ENCODE results near the gene NR2C2AP.

NR2C2AP gene

DNA sequence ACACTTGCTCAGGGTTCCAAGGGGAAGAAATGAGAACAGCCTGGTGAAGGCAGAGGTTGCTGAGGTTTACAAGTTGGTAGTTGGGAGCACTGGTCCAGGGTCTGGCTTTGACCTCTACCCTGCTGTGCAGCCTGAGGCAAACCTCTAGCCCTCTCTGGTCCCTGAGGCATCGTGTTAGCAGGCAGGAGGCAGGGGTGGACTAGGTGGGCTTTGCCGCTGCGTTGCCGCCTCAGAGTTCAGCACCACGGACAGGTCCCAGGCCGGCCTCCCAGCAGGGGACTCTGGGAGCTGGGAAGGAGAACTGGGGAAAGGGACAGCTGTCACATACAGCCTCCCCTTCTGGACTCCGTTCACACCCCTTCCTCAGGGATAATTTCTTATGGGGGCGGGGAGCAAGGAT lies 11.7 kb upstream of the NR2C2AP start:
- DNase-seq (ENCODE audit: low read depth in 2 of 2) = no peak

DNA sequence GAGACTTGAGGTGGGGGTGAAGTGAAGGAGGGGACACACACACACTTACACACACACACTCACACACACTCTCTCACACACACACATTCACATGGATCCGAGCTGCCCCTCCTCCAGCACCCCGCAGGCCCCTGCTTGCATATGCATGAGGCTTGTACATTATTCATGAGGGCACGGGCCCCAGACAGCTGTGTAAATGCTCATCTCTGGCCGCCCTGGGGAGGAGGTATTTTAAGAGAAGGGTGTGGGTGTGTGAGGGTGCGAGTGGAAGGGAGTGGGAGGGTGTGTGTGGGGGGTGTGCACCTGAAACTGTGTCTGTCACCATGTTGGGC lies 10.9 kb upstream of the NR2C2AP start:
- no peak for DNase-seq (ENCODE audit: low read depth in 2 of 2)

DNA sequence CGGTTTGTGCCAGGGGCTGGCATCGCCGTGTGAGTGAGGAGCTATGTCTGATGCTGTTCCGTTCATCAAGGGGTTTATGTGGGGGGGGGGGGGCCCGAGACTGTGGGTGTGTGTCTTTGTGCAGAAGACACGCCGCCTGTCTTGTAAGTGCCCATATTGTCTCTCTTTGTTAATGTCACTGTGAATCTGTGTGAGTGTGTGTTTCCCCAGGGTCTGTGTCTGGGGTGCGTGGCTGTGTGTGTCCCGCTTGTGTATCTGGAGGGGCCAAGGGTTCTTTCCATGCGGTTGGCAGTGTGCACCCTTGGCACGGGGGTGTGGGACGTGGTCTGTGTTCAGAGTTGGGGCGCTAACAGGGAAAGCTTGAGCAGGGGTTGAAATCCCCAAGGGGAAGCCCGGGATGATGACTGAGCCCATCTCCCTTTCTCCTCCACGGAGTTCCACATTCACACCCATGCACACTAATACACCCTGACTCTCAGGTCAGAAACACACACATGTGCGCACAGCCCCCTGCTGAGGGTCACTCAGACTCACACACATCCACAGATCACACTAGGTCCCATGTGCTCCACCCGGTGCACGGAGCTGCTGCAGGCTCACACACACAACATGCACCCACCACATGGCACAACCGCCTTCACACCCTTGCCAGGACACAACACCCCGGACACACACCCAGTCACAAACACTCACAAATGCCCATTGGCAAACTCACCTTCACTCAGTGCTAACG lies 10.4 kb upstream of the NR2C2AP start:
- no peak for DNase-seq (ENCODE audit: low read depth in 2 of 2)

DNA sequence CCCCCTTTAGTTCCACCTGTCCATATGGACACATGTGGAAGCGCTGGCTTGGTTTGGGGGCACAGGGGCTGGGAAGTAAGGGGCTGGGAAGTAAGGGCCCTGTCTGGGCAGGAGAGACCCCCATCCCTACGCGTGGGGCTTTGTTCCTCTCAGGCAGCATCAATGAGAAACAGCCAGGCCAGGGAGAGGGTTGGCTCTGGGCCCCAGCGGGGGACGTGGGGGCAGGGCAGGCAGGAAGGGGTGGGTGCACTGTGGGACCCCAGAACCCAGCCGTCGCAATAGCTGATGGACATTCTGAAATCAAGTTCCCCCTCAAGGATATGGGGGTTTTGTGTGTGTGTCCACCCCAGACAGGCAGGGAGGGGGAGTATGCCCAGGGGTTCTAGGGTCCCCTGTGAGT lies 9.7 kb upstream of the NR2C2AP start:
- no peak for DNase-seq (ENCODE audit: low read depth in 2 of 2)

DNA sequence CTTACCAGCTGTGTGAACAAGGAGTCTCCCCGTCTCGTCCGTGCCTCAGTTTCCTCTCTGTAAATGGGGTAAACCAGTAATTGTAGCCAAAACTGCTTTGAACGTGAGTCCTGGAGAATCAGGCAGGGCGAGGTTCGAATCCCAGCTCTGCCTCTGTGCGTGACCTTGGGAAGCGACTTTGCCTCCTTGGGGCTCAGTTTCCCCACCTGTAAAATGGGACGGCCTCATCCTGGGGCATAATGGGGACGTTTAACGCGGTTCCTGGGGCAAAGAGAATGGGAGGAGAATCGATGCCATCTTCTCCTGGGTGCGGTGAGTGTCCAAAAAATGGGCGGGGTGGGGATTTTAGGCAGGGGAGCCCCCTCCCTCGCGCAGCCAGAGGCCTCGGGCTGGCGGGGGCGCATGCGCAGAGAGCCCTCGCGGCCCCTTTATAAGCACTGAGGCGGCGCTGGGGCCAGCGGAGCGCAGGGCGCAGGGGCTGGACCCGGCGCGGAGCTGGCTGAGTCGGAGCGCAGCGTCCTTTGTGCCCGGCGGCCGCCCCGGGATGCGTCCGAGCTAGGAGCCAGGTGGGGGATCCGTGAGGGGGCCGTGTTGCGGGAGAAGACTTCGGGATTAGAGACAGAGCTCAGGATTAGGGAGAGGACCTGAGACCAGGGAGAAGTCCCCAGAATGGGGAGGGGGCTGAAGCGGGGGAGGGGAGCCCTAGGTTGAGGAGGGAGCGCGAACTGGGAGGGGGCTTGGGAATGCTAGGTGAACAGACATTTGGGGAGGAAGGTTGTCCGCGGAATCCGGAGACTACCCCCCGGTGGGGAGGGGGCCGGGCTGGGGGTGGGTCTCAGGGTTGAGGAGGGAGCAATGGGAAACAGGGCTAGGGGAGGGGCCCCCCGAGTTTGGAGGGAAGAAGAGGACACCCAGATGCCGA lies 8.5 kb upstream of the NR2C2AP start, which contains the start of gene NCAN:
TSS of gene NCAN (plus strand) at position 460 of the 922 bp plus-strand sequence. CDS start 4,996 bp downstream, outside the sequence.
- DNase-seq (ENCODE audit: low read depth in 2 of 2) = no peak

DNA sequence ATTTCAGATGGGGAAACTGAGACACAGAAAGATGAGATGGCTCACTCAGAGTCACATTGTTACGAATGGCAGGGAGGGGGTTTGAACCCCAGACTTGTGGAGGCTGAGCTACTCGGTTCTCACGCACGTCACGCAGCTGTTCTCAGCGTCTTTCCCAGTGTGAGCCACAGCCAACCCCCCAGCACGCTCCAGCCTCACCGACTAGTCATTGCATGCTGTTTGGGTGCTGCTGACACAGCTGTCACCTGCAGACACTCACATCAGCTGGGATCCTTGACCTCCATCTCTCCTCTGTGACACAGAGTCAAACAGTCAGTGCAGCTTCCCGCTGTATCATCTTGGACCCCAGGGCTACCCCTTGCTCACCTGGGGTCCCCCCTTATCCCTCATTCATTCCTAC lies 6.2 kb upstream of the NR2C2AP start:
- DNase-seq (ENCODE audit: low read depth in 2 of 2) = no peak

DNA sequence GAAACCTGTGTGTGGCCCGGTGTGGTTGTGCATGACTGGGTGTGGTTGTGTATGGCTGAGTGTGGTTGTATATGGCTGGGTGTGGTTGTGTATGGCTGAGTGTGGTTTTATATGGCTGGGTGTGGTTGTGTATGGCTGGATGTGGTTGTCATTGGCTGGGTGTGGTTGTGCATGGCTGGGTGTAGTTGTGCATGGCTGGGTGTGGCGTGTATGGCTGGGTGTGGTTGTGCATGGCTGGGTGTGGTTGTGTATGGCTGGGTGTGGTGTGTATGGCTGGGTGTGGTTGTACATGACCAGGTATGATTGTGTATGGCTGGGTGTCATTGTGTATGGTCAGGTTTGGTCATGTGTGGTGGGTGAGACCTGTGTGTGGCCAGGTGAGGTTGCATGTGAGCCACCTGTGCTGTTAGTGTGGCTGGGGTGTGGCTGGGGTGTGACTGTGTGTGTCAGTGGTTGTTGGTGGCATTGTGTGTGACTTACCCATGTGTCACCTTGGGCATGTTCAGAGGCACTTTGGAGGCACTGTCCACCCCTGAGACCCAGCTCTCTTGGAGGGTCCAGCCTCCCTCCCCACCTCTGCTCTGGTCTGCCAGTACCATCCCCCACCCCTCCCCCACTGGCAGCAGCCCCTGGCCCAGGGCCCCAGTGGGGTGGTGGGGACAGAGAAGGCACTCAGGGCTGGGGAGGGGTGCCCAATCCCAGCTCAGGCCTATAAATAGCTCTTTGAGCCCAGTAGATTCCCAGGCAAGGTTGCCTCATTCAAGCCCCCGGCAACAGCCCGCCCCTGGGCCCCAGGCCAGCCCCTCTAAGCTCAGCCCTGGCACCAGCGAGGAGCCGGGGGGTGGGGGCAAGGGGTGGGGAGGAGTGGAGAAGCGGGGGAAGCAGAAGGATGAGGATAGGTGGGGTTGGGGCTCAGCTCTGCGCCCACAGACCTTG lies 4.7 kb upstream of the NR2C2AP start:
- no peak for DNase-seq (ENCODE audit: low read depth in 2 of 2)

DNA sequence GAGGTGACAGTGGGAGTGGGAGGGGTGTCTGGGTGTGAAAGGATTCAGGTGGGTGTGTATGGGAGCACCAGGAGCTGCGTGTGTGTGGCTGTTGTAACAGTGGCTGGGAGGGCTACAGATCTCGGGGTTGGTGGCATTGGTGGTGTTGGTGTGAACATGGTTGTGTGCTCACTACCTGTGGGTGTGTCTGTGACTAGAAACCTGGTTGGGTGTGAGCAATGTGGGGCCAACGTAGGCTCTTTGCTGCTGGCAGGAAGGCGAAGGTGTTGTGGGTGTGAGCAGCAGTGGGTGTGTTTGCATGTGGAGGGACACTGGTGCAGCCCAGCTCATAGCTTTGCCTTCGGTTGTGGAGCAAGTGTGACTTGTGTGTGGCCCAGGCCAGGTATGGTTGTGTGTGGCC lies 3.7 kb upstream of the NR2C2AP start:
- DNase-seq (ENCODE audit: low read depth in 2 of 2) = no peak

DNA sequence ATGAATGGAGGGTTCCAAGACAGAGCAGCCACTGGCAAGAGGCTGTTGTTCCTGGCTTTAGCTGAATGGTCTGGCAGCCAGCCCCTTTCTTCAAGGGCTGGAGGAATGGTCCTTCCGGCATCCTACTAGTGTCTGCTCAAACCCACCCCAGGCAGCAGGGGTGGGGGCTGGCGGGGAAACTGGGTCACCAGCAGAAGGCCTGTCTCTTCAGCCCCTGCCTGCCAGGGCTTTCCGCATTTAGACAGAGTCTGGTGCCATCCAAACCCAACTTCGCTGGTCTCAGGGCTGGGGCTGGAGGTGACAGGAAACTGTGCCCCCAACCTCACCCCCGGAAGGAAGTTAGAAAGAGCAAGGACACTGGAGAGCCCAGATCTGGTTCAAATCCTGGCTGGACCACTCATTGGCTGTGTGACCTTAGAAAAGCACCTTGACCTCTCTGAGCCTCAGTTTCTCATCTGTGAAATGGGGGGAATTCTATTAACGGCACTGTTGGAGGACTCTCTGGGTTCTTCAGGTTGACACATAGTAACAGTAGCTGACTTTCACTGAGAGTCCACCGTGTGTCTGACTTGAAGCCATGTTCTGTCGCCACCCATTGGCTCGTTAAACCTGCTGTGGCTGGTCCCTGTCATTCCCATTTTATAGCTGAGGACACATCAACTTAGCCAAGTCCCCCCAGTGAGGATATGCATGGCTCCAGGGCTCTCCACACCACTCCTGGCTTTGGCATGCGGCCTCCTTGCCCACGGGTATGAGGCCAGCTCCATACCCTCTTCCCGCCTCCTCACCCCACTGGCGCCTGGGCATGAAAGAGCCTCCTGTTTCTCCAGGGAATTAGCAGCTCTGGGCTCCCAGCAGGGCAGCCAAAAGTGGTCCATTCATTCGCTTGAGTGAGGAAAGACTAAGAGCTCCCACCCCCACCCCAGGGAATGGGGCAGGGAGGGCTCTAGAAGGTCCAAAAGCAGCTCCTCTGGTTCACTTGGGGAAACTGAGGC lies 2.5 kb upstream of the NR2C2AP start:
- DNase-seq (ENCODE audit: low read depth in 2 of 2) = no peak

DNA sequence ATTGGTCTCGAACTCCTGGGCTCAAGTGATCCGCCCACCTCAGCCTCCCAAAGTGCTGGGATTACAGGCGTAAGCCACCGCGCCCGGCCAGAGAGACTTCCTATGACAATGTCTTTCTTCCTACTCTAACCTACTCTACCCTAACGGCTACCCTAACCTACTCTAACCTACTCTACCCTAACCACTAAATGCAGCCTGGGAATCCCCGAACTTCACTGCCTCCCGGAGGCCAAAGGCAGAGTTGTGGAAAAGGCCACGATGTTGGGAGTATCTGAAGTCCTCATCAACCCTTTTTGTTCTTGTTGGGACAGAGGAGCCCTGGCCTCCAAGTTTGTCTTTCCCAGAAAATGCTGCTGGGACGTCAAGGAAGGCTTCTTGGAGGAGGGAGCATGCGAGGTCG lies 967 bp upstream of the NR2C2AP start:
- no peak for DNase-seq (ENCODE audit: low read depth in 2 of 2)

DNA sequence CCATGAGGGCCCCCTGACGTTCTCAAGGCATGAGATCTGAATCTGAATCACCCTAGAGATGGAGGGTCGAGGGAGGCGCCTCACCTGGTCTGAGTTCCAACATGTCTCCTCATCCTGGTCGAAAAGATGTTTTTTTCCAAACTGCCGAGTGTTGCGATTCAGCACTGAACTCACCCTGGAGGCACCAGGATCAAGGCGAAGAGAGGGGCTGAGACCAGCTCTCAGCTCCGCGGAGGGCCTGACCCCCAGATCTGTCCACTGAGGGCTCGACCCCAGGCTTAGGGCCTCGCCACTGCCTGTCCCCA lies 555 bp downstream of the NR2C2AP start:
- no peak for DNase-seq (ENCODE audit: low read depth in 2 of 2)

DNA sequence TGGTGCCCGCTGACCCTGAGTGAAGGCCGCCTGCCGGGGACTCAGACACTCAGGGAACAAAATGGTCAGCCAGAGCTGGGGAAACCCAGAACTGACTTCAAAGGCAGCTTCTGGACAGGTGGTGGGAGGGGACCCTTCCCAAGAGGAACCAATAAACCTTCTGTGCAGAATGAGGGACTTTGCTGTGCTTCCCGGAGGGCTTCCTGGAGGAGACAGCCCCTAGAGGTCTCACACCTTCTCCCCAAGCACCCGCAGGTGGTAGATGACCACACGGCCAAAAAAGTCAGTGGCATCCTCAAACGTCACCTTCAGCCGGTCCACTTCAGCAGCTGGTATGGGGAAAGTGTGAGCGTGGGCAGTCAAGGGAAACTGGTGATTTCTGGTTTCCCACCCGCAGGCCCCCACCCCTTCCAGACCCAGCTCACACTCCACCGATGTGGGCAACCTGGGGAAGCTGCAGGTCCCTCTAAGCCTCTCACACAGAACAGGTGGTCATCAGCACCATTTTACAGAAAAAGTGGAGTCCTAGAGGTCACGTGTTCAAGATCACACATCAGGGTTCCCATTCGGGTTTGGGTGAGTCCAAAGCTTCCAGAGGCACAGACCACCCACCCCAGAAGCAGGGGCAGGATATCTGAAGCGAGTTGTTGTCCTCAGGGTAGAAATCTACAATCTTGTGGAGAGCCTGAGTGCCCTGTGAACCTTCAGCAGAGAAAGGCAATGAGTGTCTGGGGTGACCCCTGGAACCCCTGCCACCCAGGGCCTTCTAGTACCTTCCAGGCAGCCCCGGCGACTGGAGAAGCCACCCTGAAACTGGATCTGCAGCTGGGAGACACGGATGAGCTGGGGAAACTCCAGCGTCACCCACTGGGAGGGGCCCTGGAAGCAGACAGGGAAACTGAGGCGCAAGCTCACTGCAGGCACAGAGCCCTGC lies 1.2 kb downstream of the NR2C2AP start:
- DNase-seq (ENCODE audit: low read depth in 2 of 2) = no peak

DNA sequence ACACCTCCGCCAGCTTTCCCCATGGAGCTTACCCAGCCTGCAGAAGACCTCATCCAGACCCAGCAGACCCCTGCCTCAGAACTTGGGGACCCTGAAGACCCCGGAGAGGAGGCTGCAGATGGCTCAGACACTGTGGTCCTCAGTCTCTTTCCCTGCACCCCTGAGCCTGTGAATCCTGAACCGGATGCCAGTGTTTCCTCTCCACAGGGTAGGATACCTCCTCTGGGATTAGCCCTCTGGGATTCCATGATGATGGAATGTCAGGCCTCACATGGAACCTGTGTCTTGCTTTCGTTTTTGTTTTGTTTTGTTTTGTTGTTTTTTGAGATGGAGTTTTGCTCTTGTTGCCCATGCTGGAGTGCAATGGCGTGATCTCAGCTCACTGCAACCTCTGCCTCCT lies 9.3 kb downstream of the NR2C2AP start:
- DNase-seq (ENCODE audit: low read depth in 2 of 2) = no peak

DNA sequence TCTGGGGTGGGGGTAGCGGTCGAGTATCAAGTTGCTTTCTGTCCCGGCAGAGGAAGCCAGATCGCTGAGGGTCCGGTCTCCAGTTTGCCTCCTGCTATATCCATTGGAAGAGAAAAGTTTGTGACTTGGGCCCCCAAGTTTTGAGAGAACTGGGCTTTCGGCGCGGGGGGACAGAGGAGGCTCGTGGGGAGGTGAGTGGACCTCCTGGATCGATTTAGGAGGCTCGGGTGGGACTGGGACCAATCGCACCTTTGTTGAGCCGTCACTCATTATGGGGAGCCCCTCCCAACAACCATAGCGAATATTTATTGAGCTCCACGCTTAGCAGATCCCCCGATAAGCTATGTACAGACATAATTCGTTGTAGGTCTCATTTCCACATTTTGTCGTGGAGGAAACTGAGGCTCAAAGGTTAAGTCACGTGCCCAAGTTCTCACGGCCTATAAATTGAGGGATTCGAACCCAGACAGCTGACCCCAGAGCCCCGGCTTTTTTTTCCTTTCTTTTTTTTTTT lies 10.2 kb downstream of the NR2C2AP start:
- DNase-seq (ENCODE audit: low read depth in 2 of 2) = no peak

DNA sequence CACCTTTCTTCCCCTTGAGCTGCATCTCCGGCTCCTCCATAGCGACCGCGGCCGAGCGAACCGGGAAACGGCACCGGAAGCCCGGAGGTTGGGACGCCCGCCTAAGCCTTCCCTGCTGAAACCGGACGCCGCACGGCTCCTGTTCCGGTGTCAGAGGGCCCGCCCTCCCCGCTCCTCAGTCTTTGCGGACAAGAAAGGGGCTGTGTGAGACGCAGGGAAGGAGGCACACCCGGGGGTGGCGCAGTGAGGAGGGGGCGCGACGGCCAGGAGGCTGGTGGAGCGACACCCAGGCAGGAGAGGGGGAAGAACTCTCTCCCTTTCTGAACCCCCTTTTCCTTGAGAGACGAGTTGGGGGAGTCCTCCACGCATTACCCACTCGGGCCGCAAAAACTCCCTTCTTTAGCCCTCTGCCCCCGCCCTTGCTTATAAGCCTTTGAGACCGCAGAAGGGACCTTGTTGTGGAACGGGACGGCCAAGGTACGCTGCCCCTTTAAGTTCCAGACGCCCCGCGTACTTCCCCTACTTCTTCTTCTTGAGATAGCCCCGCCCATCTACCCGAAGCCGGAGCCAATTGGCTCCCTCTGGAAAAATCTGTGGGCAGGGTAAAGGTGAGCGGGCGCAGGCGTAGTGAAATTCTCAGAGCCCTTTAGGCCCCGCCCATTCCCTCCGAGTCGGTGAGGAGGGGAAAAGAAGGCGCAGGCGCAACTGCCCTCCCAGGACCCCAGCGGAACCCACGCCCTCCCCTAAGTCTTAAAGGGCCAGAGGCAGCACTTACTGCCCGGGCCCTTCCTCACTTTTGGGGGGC lies 10.9 kb downstream of the NR2C2AP start, which contains the start of the genes BORCS8 and RFXANK:
TSS of gene BORCS8 (minus strand) at position 75 of the 805 bp plus-strand sequence. CDS start at position 40, 35 bp downstream.
TSS of gene RFXANK (plus strand) at position 181 of the 805 bp plus-strand sequence. CDS start 1,689 bp downstream, outside the sequence.
- DNase-seq (ENCODE audit: low read depth in 2 of 2) = peak; percentile 95 to 96

DNA sequence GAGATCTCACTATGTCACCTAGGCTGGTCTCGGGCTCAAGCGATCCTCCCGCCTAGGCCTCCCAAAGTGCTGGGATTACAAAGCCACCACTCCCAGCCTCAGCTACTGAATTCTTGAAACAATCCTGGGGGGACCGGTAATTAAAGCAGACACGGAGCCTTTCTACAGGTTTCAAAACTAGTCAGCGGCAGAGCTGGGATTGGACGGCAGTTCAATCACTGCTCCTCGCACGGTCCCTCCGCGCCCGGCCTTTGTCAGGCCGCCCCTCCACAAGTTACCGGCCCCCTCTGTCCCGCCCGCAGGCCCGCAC lies 11.5 kb downstream of the NR2C2AP start:
- DNase-seq (ENCODE audit: low read depth in 2 of 2) = no peak

DNA sequence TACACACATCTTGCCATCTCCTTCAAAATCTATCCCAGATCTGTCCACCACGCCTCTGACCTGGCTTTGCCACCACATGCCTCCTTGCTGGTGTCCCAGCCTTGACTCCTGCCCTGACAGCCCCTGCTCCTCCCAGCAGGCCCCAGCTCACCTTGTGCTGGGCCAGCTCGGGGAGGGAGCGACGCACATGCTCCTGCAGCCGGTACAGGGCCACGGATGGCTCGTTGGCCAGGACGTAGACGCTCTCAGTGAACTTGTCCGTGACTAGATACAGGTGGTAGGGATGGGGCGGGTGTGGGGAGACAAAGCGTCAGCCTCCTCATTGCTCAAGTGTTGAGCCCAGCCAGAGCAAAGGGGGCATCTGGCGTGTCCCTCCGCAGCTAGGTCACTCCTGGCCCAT lies 16.5 kb downstream of the NR2C2AP start:
- no peak for DNase-seq (ENCODE audit: low read depth in 2 of 2)

DNA sequence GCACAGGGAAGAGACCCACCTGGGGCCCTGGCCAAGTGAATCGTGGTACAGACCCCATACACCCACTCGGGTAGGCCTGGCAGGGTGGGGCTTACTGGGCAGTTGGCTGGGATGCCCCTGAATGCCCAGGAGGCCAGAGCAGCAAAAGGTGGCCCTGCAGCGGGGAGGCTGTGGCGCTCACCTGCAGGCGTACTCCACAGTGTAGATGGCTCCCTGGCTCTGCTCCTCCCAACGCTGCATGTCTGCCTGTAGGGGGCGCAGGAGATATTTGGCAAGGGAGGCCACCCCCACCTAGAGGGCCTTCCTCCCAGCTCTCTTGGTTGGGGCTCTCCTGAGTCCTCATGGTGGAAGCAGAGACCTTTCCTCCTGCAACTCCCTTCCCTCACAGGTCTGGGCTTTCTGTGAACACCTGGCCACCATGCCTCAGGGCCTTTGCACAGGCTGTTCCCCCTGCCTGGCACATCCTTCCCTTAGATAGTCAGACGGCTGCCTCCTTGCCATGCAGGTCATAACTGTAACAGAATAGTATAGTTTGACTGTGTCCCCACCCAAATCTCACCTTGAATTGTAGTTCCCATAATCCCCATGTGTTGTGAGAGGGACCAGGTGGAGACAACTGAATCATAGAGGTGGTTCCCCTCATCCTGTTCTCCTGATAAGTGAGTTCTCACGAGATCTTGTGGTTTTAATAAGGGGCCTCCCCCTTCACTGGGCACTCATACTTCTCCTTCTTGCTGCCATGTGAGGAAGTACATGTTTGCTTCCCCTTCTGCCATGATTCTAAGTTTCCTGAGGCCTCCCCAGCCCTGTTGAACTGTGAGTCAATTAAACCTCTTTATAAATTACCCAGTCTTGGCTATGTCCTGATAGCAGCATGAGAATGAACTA lies 17.1 kb downstream of the NR2C2AP start:
- peak; percentile 35 to 43 for DNase-seq (ENCODE audit: low read depth in 2 of 2)

Data from stimulated activated CD4-positive, alpha-beta T cell treated with anti-CD3 and anti-CD28 coated beads, Interleukin-1b, Interleukin-23, amount 100 ng/mL, for 1 hour (primary cell).